Left ventricle myocardium superior (tissue), 1 donor: Measurements from ENCODE around the gene GLT1D1. TPM values are rescaled to one million over a fixed set of nuclear protein-coding genes. Genes with fewer than 3 reads are reported as not detected.
A peak's percentile ranks its signal among the peaks of the same experiment; 100 is the strongest.

ENCODE experiments used
- ATAC-seq: fragments of 200-7000 bp; cut with Tn5 transposase; one replicate; pipeline ENCODE4 v1.9.1; 2020; ENCODE audit warnings: mild to moderate bottlenecking, moderate library complexity
- DNase-seq: peaks from one replicate; pipeline ENCODE4 v3.0.0-alpha.2; 2020
- intact Hi-C: fragments of 100-400 bp; cut with micrococcal nuclease; formaldehyde crosslinking; loops from one replicate; pipeline ENCODE4 v1.11.0; 2022
- total RNA-seq: library from RNA; stranded (reverse); fragmentation: NEBNext Ultra II Directional; extraction: Animal tissue kit (Norgen Biotek cat#: 25700); gene quantifications from one replicate; pipeline ENCODE4 v1.2.1, GENCODE V29; 2021
- donor health status: DM: no; HTN: yes; CAD: no; lungs with severe emphysema.

Gene GLT1D1
- total RNA-seq, 1 donor from 2014 or later, result 0.45 TPM

GRCh38 chr12:128903236-128903635 lies 50.0 kb downstream of the GLT1D1 start:
- intact Hi-C loops, result no loop called here
- no peak for DNase-seq
- ATAC-seq, result no peak

- intact Hi-C loops, result no loop called here
- no peak for ATAC-seq
- no peak for DNase-seq
Observed at GRCh38 chr12:128905003-128905544, 51.8 kb downstream of the GLT1D1 start.

- ATAC-seq (no peak), DNase-seq (no peak)
- intact Hi-C loops, result no loop called here
Observed at GRCh38 chr12:128906485-128907137, 53.3 kb downstream of the GLT1D1 start.

- intact Hi-C loops, result no loop called here
- ATAC-seq (no peak), DNase-seq (no peak)
Observed at GRCh38 chr12:128908254-128908653, 55.0 kb downstream of the GLT1D1 start.

- DNase-seq, result no peak
Observed at GRCh38 chr12:128909653-128910052, 56.4 kb downstream of the GLT1D1 start.

GRCh38 chr12:128910629-128911028 lies 57.4 kb downstream of the GLT1D1 start:
- ATAC-seq (no peak), DNase-seq (no peak)
- intact Hi-C loops, result no loop called here

More at GRCh38 chr12:128909653-128910052, 56.4 kb downstream of the GLT1D1 start:
- intact Hi-C loops, result no loop called here
- ATAC-seq, result peak; percentile 93

GRCh38 chr12:128911861-128912260 lies 58.6 kb downstream of the GLT1D1 start:
- DNase-seq (no peak), ATAC-seq (no peak)
- intact Hi-C loops, result no loop called here

- intact Hi-C loops, result no loop called here
- DNase-seq, result no peak
- no peak for ATAC-seq
Observed at GRCh38 chr12:128914908-128915563, 61.8 kb downstream of the GLT1D1 start.

GRCh38 chr12:128916425-128916824 lies 63.1 kb downstream of the GLT1D1 start:
- ATAC-seq (no peak), DNase-seq (no peak)
- intact Hi-C loops, result no loop called here

GRCh38 chr12:128918481-128919260 lies 65.4 kb downstream of the GLT1D1 start:
- DNase-seq (no peak), ATAC-seq (no peak)
- intact Hi-C loops, result no loop called here

GRCh38 chr12:128920468-128920867 lies 67.2 kb downstream of the GLT1D1 start:
- intact Hi-C loops, result no loop called here
- ATAC-seq, result peak; percentile 72
- DNase-seq, result no peak

- ATAC-seq (no peak), DNase-seq (no peak)
- intact Hi-C loops, result no loop called here
Observed at GRCh38 chr12:128928361-128928760, 75.1 kb downstream of the GLT1D1 start.

GRCh38 chr12:128929057-128929456 lies 75.8 kb downstream of the GLT1D1 start:
- ATAC-seq (no peak), DNase-seq (no peak)
- intact Hi-C loops, result no loop called here

GRCh38 chr12:128930606-128931005 lies 77.3 kb downstream of the GLT1D1 start:
- DNase-seq (no peak), ATAC-seq (no peak)
- intact Hi-C loops, result no loop called here

- no peak for ATAC-seq
- intact Hi-C loops, result no loop called here
Observed at GRCh38 chr12:128932521-128932920, 79.2 kb downstream of the GLT1D1 start.

GRCh38 chr12:128933039-128933438 lies 79.8 kb downstream of the GLT1D1 start:
- ATAC-seq (no peak), DNase-seq (no peak)
- intact Hi-C loops, result no loop called here

More at GRCh38 chr12:128932521-128932920, 79.2 kb downstream of the GLT1D1 start:
- no peak for DNase-seq

- DNase-seq, result no peak
- ATAC-seq, result no peak
- intact Hi-C loops, result no loop called here
Observed at GRCh38 chr12:128933926-128934325, 80.6 kb downstream of the GLT1D1 start.

- no peak for ATAC-seq
- intact Hi-C loops, result no loop called here
Observed at GRCh38 chr12:128938886-128939285, 85.6 kb downstream of the GLT1D1 start.

GRCh38 chr12:128940090-128940888 lies 87.0 kb downstream of the GLT1D1 start:
- intact Hi-C loops, result no loop called here
- DNase-seq (no peak), ATAC-seq (no peak)

More at GRCh38 chr12:128938886-128939285, 85.6 kb downstream of the GLT1D1 start:
- DNase-seq, result no peak
